HCT116 (cell line): ENCODE results near the gene FRZB.

Source experiments
- CBX3 ChIP-seq: IDR thresholded peaks from 2 replicates; pipeline ENCODE4 v1.6.1; 2012; ENCODE audit warnings: low read depth
- EZH2phosphoT487 ChIP-seq: fragments of 200-600 bp; IDR thresholded peaks from 2 replicates; pipeline ENCODE4 v1.6.1; 2018; ENCODE audit warnings: antibody characterized with exemption, borderline replicate concordance
- RAD21 ChIP-seq: IDR thresholded peaks from 2 replicates; pipeline ENCODE4 v1.6.1; 2012; ENCODE audit warnings: low read depth, mild to moderate bottlenecking
- SP1 ChIP-seq: IDR thresholded peaks from 2 replicates; pipeline ENCODE4 v1.6.1; 2012; ENCODE audit warnings: low read depth
- ZNF274 ChIP-seq: fragments of 200-500 bp; sonication (Bioruptor generic); IDR thresholded peaks from 2 replicates; pipeline ENCODE4 v1.6.1; 2014; ENCODE audit warnings: mild to moderate bottlenecking, low read depth, low read length, inconsistent platforms
- TF ChIP-seq, protein P1 (sequence below): IDR thresholded peaks from 2 replicates; pipeline ENCODE4 v1.6.1; 2012; ENCODE audit warnings: low read depth
- TF ChIP-seq, protein P2 (sequence below), 3 experiments: fragments of 200-600 bp in 1 of 3; sonication (generic) in 1 of 3; IDR thresholded peaks in 2 of 3; conservative IDR thresholded peaks in 1 of 3; 2 replicates each; pipeline ENCODE4 v1.5.1; 2012 to 2017; ENCODE audit warnings: low read depth in 2 of 3, low read length in 2 of 3, antibody characterized with exemption in 1 of 3, borderline replicate concordance in 1 of 3, control low read depth in 1 of 3, mild to moderate bottlenecking in 1 of 3, mixed read lengths in 1 of 3, mixed run types in 1 of 3, moderate library complexity in 1 of 3; ENCODE audit not compliant: insufficient read depth in 1 of 3

DNA sequence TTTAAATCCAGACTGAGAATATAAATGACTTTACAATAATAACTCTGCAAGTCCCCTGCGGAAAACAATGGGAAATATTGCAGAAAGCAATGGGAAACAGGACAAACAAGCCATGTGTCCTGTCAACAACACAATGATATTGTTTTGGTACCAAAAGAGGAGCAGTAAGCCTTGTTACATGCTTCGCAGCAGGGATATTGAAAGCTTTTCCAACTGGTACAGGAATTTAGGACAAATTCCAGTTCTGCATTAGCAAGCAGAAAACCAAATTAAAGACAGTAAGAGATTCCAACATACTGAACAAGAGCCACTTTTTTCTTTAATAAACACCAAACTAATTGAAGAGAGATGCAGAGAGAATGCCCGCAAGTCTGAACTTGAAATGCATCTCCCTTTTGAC, 30.0 kb downstream of the FRZB start:
- TF ChIP-seq EZH2phosphoT487 (no peak), RAD21 (no peak), SP1 (no peak), ZNF274 (no peak), CBX3 (no peak)
- TF ChIP-seq, protein P1, sequence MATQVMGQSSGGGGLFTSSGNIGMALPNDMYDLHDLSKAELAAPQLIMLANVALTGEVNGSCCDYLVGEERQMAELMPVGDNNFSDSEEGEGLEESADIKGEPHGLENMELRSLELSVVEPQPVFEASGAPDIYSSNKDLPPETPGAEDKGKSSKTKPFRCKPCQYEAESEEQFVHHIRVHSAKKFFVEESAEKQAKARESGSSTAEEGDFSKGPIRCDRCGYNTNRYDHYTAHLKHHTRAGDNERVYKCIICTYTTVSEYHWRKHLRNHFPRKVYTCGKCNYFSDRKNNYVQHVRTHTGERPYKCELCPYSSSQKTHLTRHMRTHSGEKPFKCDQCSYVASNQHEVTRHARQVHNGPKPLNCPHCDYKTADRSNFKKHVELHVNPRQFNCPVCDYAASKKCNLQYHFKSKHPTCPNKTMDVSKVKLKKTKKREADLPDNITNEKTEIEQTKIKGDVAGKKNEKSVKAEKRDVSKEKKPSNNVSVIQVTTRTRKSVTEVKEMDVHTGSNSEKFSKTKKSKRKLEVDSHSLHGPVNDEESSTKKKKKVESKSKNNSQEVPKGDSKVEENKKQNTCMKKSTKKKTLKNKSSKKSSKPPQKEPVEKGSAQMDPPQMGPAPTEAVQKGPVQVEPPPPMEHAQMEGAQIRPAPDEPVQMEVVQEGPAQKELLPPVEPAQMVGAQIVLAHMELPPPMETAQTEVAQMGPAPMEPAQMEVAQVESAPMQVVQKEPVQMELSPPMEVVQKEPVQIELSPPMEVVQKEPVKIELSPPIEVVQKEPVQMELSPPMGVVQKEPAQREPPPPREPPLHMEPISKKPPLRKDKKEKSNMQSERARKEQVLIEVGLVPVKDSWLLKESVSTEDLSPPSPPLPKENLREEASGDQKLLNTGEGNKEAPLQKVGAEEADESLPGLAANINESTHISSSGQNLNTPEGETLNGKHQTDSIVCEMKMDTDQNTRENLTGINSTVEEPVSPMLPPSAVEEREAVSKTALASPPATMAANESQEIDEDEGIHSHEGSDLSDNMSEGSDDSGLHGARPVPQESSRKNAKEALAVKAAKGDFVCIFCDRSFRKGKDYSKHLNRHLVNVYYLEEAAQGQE = no peak
- TF ChIP-seq, protein P2, sequence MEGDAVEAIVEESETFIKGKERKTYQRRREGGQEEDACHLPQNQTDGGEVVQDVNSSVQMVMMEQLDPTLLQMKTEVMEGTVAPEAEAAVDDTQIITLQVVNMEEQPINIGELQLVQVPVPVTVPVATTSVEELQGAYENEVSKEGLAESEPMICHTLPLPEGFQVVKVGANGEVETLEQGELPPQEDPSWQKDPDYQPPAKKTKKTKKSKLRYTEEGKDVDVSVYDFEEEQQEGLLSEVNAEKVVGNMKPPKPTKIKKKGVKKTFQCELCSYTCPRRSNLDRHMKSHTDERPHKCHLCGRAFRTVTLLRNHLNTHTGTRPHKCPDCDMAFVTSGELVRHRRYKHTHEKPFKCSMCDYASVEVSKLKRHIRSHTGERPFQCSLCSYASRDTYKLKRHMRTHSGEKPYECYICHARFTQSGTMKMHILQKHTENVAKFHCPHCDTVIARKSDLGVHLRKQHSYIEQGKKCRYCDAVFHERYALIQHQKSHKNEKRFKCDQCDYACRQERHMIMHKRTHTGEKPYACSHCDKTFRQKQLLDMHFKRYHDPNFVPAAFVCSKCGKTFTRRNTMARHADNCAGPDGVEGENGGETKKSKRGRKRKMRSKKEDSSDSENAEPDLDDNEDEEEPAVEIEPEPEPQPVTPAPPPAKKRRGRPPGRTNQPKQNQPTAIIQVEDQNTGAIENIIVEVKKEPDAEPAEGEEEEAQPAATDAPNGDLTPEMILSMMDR (IDR thresholded peaks at IDR 0.05 in 2 of 3, conservative IDR thresholded peaks at IDR 0.05 in 1 of 3; ENCODE audit: borderline replicate concordance in 1 of 3, insufficient read depth in 1 of 3, low read depth in 2 of 3, low read length in 2 of 3) = no peak
